Measurements from ENCODE around the gene UBC.
"Not testable (repeated sequence)": the region's sequence is repeated elsewhere in the genome, so short reads cannot be mapped to it uniquely, and the experiment has no call there.

The UBC gene

GRCh38 chr12:124930586-124930985 lies 16.1 kb upstream of the UBC start:
- no peak for DNase-seq (ENCODE audit: low spot score)

GRCh38 chr12:124929649-124930419 lies 15.4 kb upstream of the UBC start:
- no peak for DNase-seq (ENCODE audit: low spot score)

GRCh38 chr12:124928912-124929530 lies 14.6 kb upstream of the UBC start:
- no peak for DNase-seq (ENCODE audit: low spot score)

GRCh38 chr12:124928095-124928911 lies 13.9 kb upstream of the UBC start:
- DNase-seq (ENCODE audit: low spot score): peak; percentile 98

GRCh38 chr12:124927201-124928094 lies 13.0 kb upstream of the UBC start:
- DNase-seq (ENCODE audit: low spot score): peak; percentile 91

- DNase-seq (ENCODE audit: low spot score): not testable (repeated sequence)
Observed at GRCh38 chr12:124925782-124926181, 11.3 kb upstream of the UBC start.

- no peak for DNase-seq (ENCODE audit: low spot score)
Observed at GRCh38 chr12:124925117-124925516, 10.7 kb upstream of the UBC start.

- DNase-seq (ENCODE audit: low spot score): peak; percentile 83
Observed at GRCh38 chr12:124923905-124924734, 9.7 kb upstream of the UBC start.

GRCh38 chr12:124921200-124922031 lies 7.0 kb upstream of the UBC start:
- DNase-seq (ENCODE audit: low spot score): peak; percentile 75

GRCh38 chr12:124920353-124920935 lies 6.0 kb upstream of the UBC start:
- DNase-seq (ENCODE audit: low spot score): no peak

GRCh38 chr12:124919521-124920352 lies 5.3 kb upstream of the UBC start:
- DNase-seq (ENCODE audit: low spot score): peak; percentile 93

- not testable (repeated sequence) for DNase-seq (ENCODE audit: low spot score)
Observed at GRCh38 chr12:124918622-124918988, 4.2 kb upstream of the UBC start.

- no peak for DNase-seq (ENCODE audit: low spot score)
Observed at GRCh38 chr12:124917841-124918621, 3.6 kb upstream of the UBC start.

- DNase-seq (ENCODE audit: low spot score): peak; percentile 99
Observed at GRCh38 chr12:124917135-124917840, 2.8 kb upstream of the UBC start.

- peak; percentile 97 for DNase-seq (ENCODE audit: low spot score)
Observed at GRCh38 chr12:124916374-124917134, 2.1 kb upstream of the UBC start.

Data from RKO (cell line).